HepG2 (cell line): Measurements from ENCODE around the gene CCT7. TPM values are rescaled to one million over a fixed set of nuclear protein-coding genes. Genes with fewer than 3 reads are reported as not detected.
A peak's percentile ranks its signal among the peaks of the same experiment; 100 is the strongest.

Experiments used
- ATF1 ChIP-seq: IDR thresholded peaks from 2 replicates; pipeline ENCODE4 v1.6.1; 2016; ENCODE audit warnings: mild to moderate bottlenecking, control low read depth
- ETV6 ChIP-seq: sonication (generic); formaldehyde crosslinking; conservative IDR thresholded peaks from 2 replicates; pipeline ENCODE4 v1.4.0; 2020; ENCODE audit warnings: missing genetic modification reagents
- HDAC6 ChIP-seq: fragments of 200-600 bp; sonication (generic); IDR thresholded peaks from 2 replicates; pipeline ENCODE4 v1.7.0; 2017; ENCODE audit warnings: mild to moderate bottlenecking, antibody characterized with exemption, low read length, low read depth
- JUNB ChIP-seq: sonication (generic); formaldehyde crosslinking; IDR thresholded peaks from 2 replicates; pipeline ENCODE4 v1.8.0; 2022; ENCODE audit warnings: missing genetic modification reagents, mild to moderate bottlenecking, borderline replicate concordance
- MTA3 ChIP-seq: sonication (generic); formaldehyde crosslinking; IDR thresholded peaks from 2 replicates; pipeline ENCODE4 v1.4.0; 2020; ENCODE audit warnings: missing genetic modification reagents
- NFE2L1 ChIP-seq: sonication (generic); formaldehyde crosslinking; IDR thresholded peaks from 2 replicates; pipeline ENCODE4 v1.4.0; 2020; ENCODE audit warnings: missing genetic modification reagents, mild to moderate bottlenecking, borderline replicate concordance
- PAF1 ChIP-seq: IDR thresholded peaks from 2 replicates; pipeline ENCODE4 v1.6.1; 2016; ENCODE audit warnings: missing genetic modification reagents, missing compliant biosample characterization
- RBM39 ChIP-seq: fragments of 200-400 bp; formaldehyde crosslinking; IDR thresholded peaks from one replicate; pipeline ENCODE4 v1.6.1; 2018; ENCODE audit warnings: antibody characterized with exemption, mild to moderate bottlenecking, low read depth, low read length; ENCODE audit not compliant: poor library complexity, severe bottlenecking
- SOX13 ChIP-seq, 3 experiments: fragments of 450-650 bp in 1 of 3; sonication (generic) in 1 of 3; formaldehyde crosslinking in 1 of 3; IDR thresholded peaks in 2 of 3; conservative IDR thresholded peaks in 1 of 3; 2 replicates each; pipeline versions ENCODE4 v1.5.0 to v1.6.1; 2016 to 2020; ENCODE audit warnings: antibody characterized with exemption in 1 of 3, mild to moderate bottlenecking in 1 of 3, missing compliant biosample characterization in 1 of 3, missing genetic modification reagents in 1 of 3, moderate library complexity in 1 of 3
- TARDBP ChIP-seq: sonication (generic); formaldehyde crosslinking; IDR thresholded peaks from 2 replicates; pipeline ENCODE4 v1.8.0; 2022; ENCODE audit warnings: mild to moderate bottlenecking, missing genetic modification reagents
- ZBTB14 ChIP-seq: sonication (generic); formaldehyde crosslinking; IDR thresholded peaks from 2 replicates; pipeline ENCODE4 v1.4.0; 2020; ENCODE audit warnings: missing genetic modification reagents
- ZNF224 ChIP-seq: sonication (generic); formaldehyde crosslinking; IDR thresholded peaks from 2 replicates; pipeline ENCODE4 v1.5.0; 2020; ENCODE audit warnings: mild to moderate bottlenecking, missing genetic modification reagents
- ZNF234 ChIP-seq: sonication (generic); formaldehyde crosslinking; conservative IDR thresholded peaks from 2 replicates; pipeline ENCODE4 v1.5.1; 2020; ENCODE audit warnings: mild to moderate bottlenecking, missing genetic modification reagents
- ZNF430 ChIP-seq: sonication (generic); formaldehyde crosslinking; IDR thresholded peaks from 2 replicates; pipeline ENCODE4 v1.9.0; 2021; ENCODE audit warnings: mild to moderate bottlenecking, missing genetic modification reagents
- polyA plus RNA-seq, 8 experiments: library from polyadenylated mRNA; depleted of rRNA in 3 of 8; stranded (reverse) in 7 of 8; unstranded in 1 of 8; fragments of >200 nt; fragmentation: Illumina TruSeq in 4 of 8; extraction: Trizol in 4 of 8; gene quantifications; 2 replicates each; pipeline versions ENCODE4 v1.2.1 to v1.2.3, GENCODE V29; 2011 to 2016; ENCODE audit warnings: low read depth in 4 of 8, missing spikeins in 1 of 8, mixed read lengths in 1 of 8; ENCODE audit not compliant: insufficient read depth in 1 of 8
- total RNA-seq, 5 experiments: library from RNA; depleted of rRNA; stranded (reverse); fragments of >200 nt; fragmentation: Illumina TruSeq; extraction: Trizol; gene quantifications; 2 replicates each; pipeline ENCODE4 v1.2.3, GENCODE V29; 2016; ENCODE audit warnings: low read depth in 1 of 5
- TF ChIP-seq, protein P1 (sequence below): sonication (generic); formaldehyde crosslinking; IDR thresholded peaks from 2 replicates; pipeline ENCODE4 v1.5.1; 2020; ENCODE audit warnings: missing genetic modification reagents, mild to moderate bottlenecking, borderline replicate concordance
- TF ChIP-seq, protein P2 (sequence below): conservative IDR thresholded peaks from 2 replicates; pipeline ENCODE4 v1.6.1; 2018; ENCODE audit warnings: missing genetic modification reagents
- TF ChIP-seq, protein P3 (sequence below): IDR thresholded peaks from 2 replicates; pipeline ENCODE4 v1.6.1; 2016; ENCODE audit warnings: low read depth, missing genetic modification reagents, missing compliant biosample characterization

Gene CCT7
- total and polyA plus RNA-seq, 2 of the 13 experiments (the other 11 are each of a cell fraction or from before 2014, with no cell fraction given) = 347 to 517 TPM

DNA sequence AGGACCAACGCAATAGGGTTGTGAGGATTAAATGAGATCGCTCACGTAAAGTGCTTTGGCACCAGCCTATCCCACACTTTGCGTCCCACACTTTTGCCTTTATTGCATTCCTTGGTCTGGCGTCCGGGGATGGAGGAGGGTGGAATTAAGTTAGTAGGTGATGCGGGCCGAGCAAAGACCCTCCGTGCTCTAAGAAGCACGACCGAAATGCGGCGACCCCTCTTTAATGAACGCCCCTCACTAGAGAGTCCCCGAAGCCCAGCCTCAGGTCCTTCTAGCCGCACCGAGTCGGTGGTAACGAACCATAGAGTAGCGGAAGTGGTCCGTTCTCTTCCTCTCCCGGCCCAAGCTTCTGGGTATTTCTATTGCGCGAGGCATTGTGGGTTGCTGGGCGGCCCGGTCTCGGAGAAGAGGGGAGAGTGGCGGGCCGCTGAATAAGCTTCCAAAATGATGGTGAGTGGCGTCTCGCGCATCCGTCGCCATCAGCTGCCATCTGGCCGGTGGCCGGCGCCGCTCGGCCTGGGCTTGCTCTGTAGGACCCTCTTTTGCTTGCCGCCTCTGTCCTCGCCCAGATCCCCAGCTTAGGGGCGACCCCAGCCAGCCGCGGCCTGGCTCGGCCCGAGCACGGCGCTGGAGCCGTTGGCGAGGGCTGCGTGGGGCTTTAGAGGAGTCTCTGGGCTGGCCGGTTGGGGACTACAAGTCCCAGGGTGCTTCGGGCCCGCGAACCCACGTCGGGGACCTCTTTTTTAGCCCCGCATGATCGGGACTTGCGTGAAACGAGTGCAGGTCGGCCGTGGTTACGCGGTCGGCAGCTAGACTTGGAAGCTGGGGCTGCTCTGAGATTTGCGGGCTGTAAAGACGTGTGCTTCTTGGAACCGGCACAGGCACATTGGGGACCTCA, at the start of gene CCT7 (continued):
- TF ChIP-seq, protein P1, sequence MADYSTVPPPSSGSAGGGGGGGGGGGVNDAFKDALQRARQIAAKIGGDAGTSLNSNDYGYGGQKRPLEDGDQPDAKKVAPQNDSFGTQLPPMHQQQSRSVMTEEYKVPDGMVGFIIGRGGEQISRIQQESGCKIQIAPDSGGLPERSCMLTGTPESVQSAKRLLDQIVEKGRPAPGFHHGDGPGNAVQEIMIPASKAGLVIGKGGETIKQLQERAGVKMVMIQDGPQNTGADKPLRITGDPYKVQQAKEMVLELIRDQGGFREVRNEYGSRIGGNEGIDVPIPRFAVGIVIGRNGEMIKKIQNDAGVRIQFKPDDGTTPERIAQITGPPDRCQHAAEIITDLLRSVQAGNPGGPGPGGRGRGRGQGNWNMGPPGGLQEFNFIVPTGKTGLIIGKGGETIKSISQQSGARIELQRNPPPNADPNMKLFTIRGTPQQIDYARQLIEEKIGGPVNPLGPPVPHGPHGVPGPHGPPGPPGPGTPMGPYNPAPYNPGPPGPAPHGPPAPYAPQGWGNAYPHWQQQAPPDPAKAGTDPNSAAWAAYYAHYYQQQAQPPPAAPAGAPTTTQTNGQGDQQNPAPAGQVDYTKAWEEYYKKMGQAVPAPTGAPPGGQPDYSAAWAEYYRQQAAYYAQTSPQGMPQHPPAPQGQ = no peak
- TF ChIP-seq ETV6 (CRISPR knock-in tag) (peak; percentile 84), HDAC6 (0 out of 2 replicates have a peak, but pooled peaks have one; percentile 35), ZBTB14 (CRISPR knock-in tag) (no peak), TARDBP (CRISPR knock-in tag) (peak; percentile 97), NFE2L1 (CRISPR knock-in tag) (peak; percentile 41; the same call in 1 of the 2 replicates), ATF1 (CRISPR knock-in tag) (peak; percentile 72; the same call in 1 of the 2 replicates), PAF1 (no peak), JUNB (CRISPR knock-in tag) (peak; percentile 6; the same call in 1 of the 2 replicates), ZNF430 (CRISPR knock-in tag) (0 out of 2 replicates have a peak, but pooled peaks have one; percentile 71), RBM39 (peak; percentile 99), ZNF234 (CRISPR knock-in tag) (no peak), MTA3 (no peak), ZNF224 (CRISPR knock-in tag) (no peak; the same call in 1 of the 2 replicates), SOX13 (IDR thresholded peaks at IDR 0.05) (no peak), SOX13 (CRISPR knock-in tag; conservative IDR thresholded peaks at IDR 0.05 in 1 of 2, IDR thresholded peaks at IDR 0.05 in 1 of 2) (no peak; a peak in 1 of 4 replicates)
- TF ChIP-seq, protein P2, sequence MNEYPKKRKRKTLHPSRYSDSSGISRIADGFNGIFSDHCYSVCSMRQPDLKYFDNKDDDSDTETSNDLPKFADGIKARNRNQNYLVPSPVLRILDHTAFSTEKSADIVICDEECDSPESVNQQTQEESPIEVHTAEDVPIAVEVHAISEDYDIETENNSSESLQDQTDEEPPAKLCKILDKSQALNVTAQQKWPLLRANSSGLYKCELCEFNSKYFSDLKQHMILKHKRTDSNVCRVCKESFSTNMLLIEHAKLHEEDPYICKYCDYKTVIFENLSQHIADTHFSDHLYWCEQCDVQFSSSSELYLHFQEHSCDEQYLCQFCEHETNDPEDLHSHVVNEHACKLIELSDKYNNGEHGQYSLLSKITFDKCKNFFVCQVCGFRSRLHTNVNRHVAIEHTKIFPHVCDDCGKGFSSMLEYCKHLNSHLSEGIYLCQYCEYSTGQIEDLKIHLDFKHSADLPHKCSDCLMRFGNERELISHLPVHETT (CRISPR knock-in tag) = peak; percentile 76; the same call in 1 of the 2 replicates
- TF ChIP-seq, protein P3, sequence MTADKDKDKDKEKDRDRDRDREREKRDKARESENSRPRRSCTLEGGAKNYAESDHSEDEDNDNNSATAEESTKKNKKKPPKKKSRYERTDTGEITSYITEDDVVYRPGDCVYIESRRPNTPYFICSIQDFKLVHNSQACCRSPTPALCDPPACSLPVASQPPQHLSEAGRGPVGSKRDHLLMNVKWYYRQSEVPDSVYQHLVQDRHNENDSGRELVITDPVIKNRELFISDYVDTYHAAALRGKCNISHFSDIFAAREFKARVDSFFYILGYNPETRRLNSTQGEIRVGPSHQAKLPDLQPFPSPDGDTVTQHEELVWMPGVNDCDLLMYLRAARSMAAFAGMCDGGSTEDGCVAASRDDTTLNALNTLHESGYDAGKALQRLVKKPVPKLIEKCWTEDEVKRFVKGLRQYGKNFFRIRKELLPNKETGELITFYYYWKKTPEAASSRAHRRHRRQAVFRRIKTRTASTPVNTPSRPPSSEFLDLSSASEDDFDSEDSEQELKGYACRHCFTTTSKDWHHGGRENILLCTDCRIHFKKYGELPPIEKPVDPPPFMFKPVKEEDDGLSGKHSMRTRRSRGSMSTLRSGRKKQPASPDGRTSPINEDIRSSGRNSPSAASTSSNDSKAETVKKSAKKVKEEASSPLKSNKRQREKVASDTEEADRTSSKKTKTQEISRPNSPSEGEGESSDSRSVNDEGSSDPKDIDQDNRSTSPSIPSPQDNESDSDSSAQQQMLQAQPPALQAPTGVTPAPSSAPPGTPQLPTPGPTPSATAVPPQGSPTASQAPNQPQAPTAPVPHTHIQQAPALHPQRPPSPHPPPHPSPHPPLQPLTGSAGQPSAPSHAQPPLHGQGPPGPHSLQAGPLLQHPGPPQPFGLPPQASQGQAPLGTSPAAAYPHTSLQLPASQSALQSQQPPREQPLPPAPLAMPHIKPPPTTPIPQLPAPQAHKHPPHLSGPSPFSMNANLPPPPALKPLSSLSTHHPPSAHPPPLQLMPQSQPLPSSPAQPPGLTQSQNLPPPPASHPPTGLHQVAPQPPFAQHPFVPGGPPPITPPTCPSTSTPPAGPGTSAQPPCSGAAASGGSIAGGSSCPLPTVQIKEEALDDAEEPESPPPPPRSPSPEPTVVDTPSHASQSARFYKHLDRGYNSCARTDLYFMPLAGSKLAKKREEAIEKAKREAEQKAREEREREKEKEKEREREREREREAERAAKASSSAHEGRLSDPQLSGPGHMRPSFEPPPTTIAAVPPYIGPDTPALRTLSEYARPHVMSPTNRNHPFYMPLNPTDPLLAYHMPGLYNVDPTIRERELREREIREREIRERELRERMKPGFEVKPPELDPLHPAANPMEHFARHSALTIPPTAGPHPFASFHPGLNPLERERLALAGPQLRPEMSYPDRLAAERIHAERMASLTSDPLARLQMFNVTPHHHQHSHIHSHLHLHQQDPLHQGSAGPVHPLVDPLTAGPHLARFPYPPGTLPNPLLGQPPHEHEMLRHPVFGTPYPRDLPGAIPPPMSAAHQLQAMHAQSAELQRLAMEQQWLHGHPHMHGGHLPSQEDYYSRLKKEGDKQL = no peak
